Renal pelvis (tissue), 4 donors: ENCODE measurements around the gene ZNF865. TPM values are rescaled to one million over a fixed set of nuclear protein-coding genes. Genes with fewer than 3 reads are reported as not detected.

Experiments
- DNase-seq: peaks from one replicate; pipeline ENCODE4 v3.0.0-alpha.2; 2013
- polyA plus RNA-seq, 3 donors: library from polyadenylated mRNA; unstranded; fragments of 120-200 nt; gene quantifications; one replicate each; pipeline ENCODE4 v1.2.1, GENCODE V29; 2013; ENCODE audit not compliant: insufficient read length in 3 of 3

ZNF865 gene
- polyA plus RNA-seq, 3 donors, result 9.9 to 13.5 (median 11.6) TPM

DNA sequence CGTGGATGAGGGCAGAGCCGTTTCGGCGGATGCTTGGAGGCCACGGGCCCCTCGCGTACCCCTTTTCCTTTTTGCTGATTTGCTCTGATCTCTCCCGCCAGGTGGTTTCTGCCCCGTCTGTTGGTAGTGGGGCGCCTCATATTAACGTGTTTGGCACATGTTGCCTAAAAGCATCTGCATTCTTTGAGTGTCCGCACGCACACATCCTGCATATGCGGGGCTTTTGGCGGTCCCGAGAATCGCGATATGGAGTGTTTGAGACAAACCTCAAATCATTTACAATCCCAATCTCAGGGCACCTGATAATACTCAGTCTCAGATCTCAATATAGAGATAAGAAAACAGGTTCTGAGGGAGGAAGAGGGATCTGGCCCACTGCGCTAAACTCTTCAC, 50.2 kb downstream of the ZNF865 start:
- no peak for DNase-seq

GRCh38 chr19:55656552-55656951, 51.1 kb downstream of the ZNF865 start:
- no peak for DNase-seq

DNA sequence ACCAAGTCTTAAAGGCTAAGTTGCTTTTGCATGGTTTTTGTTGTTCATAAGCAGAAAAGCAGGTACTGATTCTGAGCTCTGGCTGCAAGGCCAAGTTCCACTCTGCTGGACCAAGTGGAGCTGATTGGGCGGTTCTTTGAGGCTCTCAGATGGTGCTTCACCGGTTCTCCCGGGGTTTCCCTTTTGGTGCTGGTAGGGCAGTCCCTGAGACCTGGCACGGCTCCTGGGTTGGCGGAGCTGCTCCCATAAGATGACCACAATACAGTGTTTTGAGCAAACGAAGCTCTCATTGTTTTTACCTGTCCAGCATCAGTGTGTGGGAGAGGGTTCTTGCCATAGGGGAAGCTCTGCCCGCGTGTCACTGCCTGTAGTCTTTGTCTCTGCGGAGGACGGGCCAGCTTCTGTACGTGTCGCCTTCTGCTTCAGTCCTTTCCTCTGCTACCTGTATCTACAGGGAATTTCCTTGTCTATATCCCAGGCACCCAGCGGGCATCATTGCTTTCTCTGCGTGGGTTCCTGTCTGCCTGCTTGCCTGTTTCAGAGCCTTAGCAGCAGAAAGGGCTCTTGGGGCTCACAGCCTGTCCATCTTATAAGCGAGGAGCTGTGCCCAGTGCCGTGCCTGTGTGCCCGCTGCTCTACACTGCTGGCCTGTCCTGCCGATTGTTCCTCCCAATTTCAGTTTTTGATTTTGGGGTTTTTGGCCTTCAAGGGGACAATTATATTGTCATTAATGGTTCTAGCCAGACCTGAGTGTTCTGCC, 51.7 kb downstream of the ZNF865 start:
- DNase-seq, result no peak

DNA sequence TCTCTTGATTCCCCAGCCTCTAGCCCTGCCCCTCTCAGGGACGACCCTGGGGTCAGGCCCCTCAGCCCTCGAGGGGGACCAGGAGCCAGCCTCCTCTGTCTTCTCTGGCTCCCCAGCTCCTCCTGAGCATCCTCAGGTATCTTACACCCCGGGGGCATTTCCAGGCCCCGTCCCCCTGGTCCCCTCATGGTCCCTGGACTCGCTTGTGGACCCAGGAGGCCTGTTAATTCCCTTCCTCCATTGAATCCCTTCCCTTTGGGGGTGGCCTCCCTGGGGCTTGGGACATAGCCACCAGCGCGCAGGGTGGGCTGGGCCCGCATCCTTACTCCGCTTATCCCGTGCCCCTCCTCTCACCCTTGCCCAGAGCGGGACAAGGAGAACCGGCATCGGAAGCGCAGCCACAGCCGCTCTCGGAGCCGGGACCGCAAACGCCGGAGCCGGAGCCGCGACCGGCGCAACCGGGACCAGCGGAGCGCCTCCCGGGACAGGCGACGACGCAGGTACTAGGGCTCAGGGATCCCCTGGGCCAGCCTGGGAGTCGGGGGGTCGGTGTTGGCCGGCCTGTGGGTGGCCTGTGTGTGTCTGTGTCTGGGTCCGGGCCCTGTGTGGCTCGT, 53.5 kb downstream of the ZNF865 start:
- no peak for DNase-seq

GRCh38 chr19:55659822-55660221, 54.4 kb downstream of the ZNF865 start:
- no peak for DNase-seq

GRCh38 chr19:55660404-55660803, 55.0 kb downstream of the ZNF865 start:
- no peak for DNase-seq

- no peak for DNase-seq
These were observed 55.5 kb downstream of the ZNF865 start for GRCh38 chr19:55660991-55661390.

- no peak for DNase-seq
These were observed 56.4 kb downstream of the ZNF865 start for GRCh38 chr19:55661826-55662225.

GRCh38 chr19:55663846-55664536, 58.5 kb downstream of the ZNF865 start:
- DNase-seq, result no peak

- no peak for DNase-seq
These were observed 61.0 kb downstream of the ZNF865 start for GRCh38 chr19:55666343-55667005.

Other genes starting within 250 kb of the ZNF865 start
- gene GARIN5B, start 242.4 kb upstream of the ZNF865 start, polyA plus RNA-seq, result under 1 TPM; 0.13 to 0.31 (median 0.14) TPM
- 1 to 10 TPM; 1.2 to 2.0 (median 1.5) TPM for gene IL11, start 235.2 kb upstream of the ZNF865 start, polyA plus RNA-seq
- gene TMEM190, start 228.8 kb upstream of the ZNF865 start, polyA plus RNA-seq, result under 1 TPM; 0.41 to 0.81 (median 0.55) TPM
- gene TMEM238, start 221.4 kb upstream of the ZNF865 start, polyA plus RNA-seq, result 1 to 10 TPM in 1 of 3 donors, under 1 TPM in 2; 0.61 to 1.2 (median 0.91) TPM
- 1,000 to 10,000 TPM; 1,015 to 1,277 (median 1,113) TPM for gene RPL28, start 219.7 kb upstream of the ZNF865 start, polyA plus RNA-seq
- gene UBE2S, start 197.9 kb upstream of the ZNF865 start, polyA plus RNA-seq, result 10 to 100 TPM; 45.2 to 74.8 (median 57.4) TPM
- under 1 TPM; 0.10 to 0.31 (median 0.26) TPM for gene SHISA7, start 162.3 kb upstream of the ZNF865 start, polyA plus RNA-seq
- gene ISOC2, start 144.0 kb upstream of the ZNF865 start, polyA plus RNA-seq, result 10 to 100 TPM; 42.6 to 52.1 (median 50.0) TPM
- not detected for gene C19orf85, start 140.9 kb upstream of the ZNF865 start, polyA plus RNA-seq
- gene ZNF628, start 129.0 kb upstream of the ZNF865 start, polyA plus RNA-seq, result 1 to 10 TPM; 5.1 to 6.8 (median 5.2) TPM
- gene NAT14, start 120.5 kb upstream of the ZNF865 start, polyA plus RNA-seq, result 10 to 100 TPM; 45.7 to 58.9 (median 58.8) TPM
- gene SSC5D, start 117.2 kb upstream of the ZNF865 start, polyA plus RNA-seq, result 1 to 10 TPM; 1.6 to 4.1 (median 2.1) TPM
- 1 to 10 TPM in 2 of 3 donors, under 1 TPM in 1; 0.99 to 2.3 (median 1.5) TPM for gene SBK2, start 68.5 kb upstream of the ZNF865 start, polyA plus RNA-seq
- gene SBK3, start 60.1 kb upstream of the ZNF865 start, polyA plus RNA-seq, result under 1 TPM in 2 of 3 donors, not detected in 1; 0.11 to 0.44 TPM
- 10 to 100 TPM; 21.5 to 23.7 (median 22.9) TPM for gene ZNF579, start 24.8 kb upstream of the ZNF865 start, polyA plus RNA-seq
- gene FIZ1, start 6.1 kb upstream of the ZNF865 start, polyA plus RNA-seq, result 10 to 100 TPM; 25.2 to 27.9 (median 25.6) TPM
- 10 to 100 TPM; 10.5 to 13.2 (median 12.4) TPM for gene ZNF524, start 5.4 kb upstream of the ZNF865 start, polyA plus RNA-seq
- 10 to 100 TPM; 13.6 to 15.9 (median 13.9) TPM for gene ZNF784, start 18.9 kb downstream of the ZNF865 start, polyA plus RNA-seq
- gene ZNF580, start 35.4 kb downstream of the ZNF865 start, polyA plus RNA-seq, result 10 to 100 TPM; 55.8 to 60.5 (median 57.3) TPM
- gene ZNF581, start 38.0 kb downstream of the ZNF865 start, polyA plus RNA-seq, result 10 to 100 TPM; 28.3 to 35.1 (median 32.8) TPM
- gene CCDC106, start 42.6 kb downstream of the ZNF865 start, polyA plus RNA-seq, result 10 to 100 TPM; 28.0 to 30.2 (median 28.2) TPM
- 100 to 1,000 TPM; 198 to 235 (median 219) TPM for gene U2AF2, start 49.4 kb downstream of the ZNF865 start, polyA plus RNA-seq
- gene EPN1, start 69.6 kb downstream of the ZNF865 start, polyA plus RNA-seq, result 100 to 1,000 TPM; 123 to 173 (median 140) TPM
- gene NLRP9, start 132.8 kb downstream of the ZNF865 start, polyA plus RNA-seq, result under 1 TPM in 1 of 3 donors, not detected in 2; 0.05 TPM
- gene RFPL4A, start 153.4 kb downstream of the ZNF865 start, polyA plus RNA-seq, result under 1 TPM in 2 of 3 donors, not detected in 1; 0.09 to 0.22 TPM
- gene RFPL4AL1, start 163.5 kb downstream of the ZNF865 start, polyA plus RNA-seq, result not detected
- under 1 TPM; 0.06 to 0.27 (median 0.23) TPM for gene NLRP11, start 226.4 kb downstream of the ZNF865 start, polyA plus RNA-seq
- gene NLRP4, start 230.9 kb downstream of the ZNF865 start, polyA plus RNA-seq, result not detected